HG02763 (cell line): ENCODE results near the gene IRF3.

Experiments used
- ATAC-seq: cut with Tn5 transposase; IDR thresholded peaks from one replicate; pipeline ENCODE4 v1.9.1; 2021; ENCODE audit warnings: mild to moderate bottlenecking, moderate library complexity; ENCODE audit not compliant: unreplicated experiment

IRF3 gene

DNA sequence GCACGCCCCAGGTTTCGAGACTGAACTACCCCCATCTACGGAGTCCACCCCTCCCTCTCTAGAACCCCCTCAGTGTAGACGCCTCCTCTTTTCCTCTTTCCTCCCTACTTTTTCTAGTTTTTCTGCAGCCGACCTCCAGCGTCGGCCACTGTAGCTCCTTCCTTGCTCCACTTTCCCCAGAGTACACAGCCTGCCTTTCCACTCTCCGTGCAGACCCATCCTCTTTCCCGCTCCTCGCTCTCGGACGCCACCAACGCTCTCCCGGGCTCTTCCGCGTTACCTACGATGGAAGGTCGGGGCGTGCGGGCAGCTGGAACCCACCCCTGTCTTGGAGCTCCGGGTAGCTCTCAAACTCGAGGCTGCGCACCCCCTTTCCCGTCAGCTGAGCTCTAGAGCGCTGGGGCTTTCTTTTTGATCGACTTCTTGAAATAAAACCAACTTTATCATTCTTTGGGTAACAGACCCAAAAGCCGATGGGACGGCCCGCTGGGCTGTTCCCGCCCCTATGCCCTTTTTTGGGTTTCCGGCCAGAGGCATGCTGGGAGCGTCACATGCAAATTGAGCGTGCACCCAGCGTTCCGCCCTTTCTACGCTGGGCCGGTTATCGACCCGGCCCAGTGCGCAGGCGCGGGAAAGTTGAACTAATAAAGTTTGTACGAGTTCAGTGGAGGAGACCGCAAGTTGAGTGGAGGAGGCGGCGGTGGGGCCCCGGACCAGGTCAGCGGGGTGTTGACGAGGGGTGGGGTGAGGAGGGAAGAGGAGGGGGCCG is at the start of gene IRF3, which contains the start of gene BCL2L12:
IRF3 (minus strand) TSS at position 507 of the 769 bp plus-strand sequence. CDS start 1,019 bp downstream, outside the sequence.
BCL2L12 (plus strand) TSS at position 583 of the 769 bp plus-strand sequence. CDS start 760 bp downstream, outside the sequence.
- ATAC-seq: peak; percentile 83

DNA sequence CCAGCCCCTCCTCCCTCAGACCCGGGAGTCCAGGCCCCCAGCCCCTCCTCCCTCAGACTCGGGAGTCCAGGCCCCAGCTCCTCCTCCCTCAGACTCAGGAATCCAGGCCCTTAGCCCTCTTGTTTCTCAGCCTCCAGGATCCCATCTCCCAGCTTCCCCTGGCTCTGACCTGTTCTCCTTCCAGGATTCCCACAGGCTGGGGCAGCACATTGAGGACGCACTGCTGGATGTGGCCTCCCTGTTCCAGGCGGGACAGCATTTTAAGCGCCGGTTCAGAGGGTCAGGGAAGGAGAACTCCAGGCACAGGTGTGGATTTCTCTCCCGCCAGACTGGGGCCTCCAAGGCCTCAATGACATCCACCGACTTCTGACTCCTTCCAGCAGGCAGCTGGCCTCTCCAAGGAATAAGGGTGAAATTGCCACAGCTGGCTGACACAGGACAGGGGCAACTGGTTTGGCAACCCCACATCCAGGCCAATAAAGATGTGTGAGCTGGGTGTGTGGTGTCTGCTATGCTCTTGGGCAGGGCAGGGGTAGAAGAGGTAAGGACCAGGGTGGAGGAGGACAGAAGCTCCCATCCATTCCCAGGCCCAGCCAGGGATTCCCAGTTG is 47.7 kb upstream of the IRF3 start:
- ATAC-seq: no peak

DNA sequence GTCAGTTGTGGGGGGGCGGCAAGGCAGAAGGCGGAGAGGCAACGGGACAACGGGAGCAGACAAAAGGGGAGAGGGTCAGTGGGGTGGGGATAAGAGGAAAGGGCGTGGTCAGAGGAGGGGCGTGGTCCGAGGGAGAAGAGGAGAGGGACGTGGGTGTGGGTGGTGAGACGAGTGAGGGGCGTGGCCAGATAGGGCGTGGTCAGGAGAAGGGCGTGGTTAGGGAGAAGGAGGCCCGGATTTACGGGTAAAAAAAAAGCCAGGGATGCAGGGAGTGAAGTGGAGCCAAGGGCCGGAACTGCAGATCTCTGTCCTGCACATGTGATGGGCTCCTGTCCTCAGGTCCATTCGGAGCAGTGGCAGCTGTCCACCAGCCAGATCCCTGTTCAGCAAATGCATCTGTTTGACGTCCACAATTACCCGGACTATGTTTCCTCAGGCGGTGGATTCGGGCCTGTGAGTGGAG is 46.8 kb upstream of the IRF3 start:
- ATAC-seq: no peak

DNA sequence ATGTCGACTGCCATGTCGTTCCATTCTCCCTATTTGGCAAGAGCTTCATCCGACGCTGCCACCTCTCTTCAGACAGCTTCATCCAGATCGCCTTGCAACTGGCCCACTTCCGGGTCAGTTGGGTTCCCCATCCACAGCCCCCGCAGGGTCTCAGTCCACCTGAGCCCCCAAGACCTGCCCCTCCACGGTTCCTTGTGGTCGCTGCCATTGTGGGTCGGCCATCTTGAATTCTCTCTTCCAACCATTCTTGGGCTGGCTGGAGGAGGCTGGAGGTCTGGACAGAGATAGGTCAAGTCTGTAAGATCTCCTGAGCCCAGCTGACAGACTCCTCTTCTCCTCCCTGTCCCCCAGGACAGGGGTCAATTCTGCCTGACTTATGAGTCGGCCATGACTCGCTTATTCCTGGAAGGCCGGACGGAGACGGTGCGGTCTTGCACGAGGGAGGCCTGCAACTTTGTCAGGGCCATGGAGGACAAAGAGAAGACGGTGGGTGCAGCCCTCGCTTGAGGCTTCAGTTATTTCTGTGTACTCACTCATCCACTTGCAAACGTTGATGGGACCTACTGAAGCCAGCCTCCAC is 44.8 kb upstream of the IRF3 start:
- no peak for ATAC-seq

DNA sequence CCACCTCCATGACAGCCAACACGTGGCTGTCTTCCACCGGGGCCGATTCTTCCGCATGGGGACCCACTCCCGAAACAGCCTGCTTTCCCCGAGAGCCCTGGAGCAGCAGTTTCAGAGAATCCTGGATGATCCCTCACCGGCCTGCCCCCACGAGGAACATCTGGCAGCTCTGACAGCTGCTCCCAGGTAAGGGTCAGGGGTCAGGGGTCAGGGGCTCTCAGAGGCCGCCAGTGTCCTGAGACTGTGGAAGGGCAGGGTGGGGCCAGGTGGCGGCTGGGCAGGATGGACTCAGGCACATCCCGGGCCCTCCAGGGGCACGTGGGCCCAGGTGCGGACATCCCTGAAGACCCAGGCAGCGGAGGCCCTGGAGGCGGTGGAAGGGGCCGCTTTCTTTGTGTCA is 40.3 kb upstream of the IRF3 start:
- no peak for ATAC-seq

DNA sequence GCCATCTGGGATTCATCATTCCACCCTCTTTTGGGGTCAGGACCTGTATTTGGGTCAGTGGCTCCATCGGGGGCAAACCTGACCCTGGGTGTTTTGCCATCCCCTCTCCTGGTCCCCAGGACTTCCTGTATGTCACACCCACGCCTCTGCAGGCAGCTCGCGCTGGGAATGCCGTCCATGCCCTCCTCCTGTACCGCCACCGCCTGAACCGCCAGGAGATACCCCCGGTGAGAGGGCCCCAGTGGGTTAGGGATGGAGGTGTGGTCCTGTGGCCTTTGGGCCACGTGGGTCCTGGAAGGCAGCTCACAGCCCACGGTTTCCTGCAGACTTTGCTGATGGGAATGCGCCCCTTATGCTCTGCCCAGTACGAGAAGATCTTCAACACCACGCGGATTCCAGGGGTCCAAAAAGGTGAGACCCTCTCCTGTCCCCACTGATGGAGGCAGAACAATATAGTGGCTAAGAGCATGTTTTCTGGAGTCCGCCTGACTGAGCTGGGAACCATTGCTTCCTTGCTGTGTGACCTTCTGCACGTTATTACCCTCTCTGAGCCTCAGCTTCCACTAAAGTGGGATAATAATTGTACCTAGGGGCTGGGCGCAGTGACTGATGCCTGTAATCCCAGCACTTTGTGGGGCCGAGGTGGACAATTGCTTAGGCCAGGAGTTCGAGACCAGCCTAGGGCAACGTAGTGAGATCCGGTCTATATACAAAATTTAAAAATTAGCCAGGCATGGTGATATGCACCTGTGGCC is 39.4 kb upstream of the IRF3 start:
- ATAC-seq: no peak

GRCh38 chr19:49701271-49701786 is 35.7 kb upstream of the IRF3 start:
- ATAC-seq: no peak

GRCh38 chr19:49700563-49700962 is 34.9 kb upstream of the IRF3 start:
- no peak for ATAC-seq

DNA sequence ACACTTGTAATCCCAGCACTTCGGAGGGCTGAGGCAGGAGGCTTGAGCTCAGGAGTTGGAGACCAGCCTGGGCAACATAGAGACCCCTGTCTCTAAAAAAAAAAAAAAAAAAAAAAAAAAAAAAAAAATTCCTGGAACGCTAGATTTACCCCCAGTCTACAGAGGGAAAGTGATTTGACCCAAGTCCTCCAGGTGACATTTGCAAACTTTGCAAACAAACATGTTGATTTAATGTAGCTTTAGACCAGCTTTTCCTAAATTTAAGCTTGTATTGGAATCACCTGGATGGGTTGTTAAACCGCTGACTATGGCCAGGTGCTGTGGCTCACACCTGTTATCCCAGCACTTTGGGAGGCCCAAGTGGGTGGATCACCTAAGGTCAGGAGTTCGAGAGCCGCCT is 33.7 kb upstream of the IRF3 start:
- no peak for ATAC-seq

DNA sequence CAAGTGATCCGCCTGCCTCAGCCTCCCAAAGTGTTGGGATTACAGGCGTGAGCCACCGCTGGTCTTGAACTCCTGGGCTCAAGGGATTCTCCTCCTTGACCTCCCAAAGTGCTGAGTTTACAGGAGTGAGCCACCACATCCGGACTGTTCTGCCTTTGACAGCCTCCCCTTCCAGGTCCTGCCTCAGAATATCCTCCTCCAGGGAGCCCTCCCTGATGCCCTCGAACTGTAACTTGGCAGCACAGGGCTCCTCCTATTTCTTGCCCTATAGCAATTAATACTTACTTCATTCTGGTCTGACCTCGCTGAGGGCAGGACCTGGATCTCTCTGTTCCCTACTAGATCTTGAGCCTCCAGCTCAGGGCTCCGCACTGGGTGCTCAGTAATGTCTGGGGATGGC is 31.2 kb upstream of the IRF3 start:
- ATAC-seq: no peak

- ATAC-seq: no peak
Observed at GRCh38 chr19:49696115-49696514, 30.5 kb upstream of the IRF3 start.

DNA sequence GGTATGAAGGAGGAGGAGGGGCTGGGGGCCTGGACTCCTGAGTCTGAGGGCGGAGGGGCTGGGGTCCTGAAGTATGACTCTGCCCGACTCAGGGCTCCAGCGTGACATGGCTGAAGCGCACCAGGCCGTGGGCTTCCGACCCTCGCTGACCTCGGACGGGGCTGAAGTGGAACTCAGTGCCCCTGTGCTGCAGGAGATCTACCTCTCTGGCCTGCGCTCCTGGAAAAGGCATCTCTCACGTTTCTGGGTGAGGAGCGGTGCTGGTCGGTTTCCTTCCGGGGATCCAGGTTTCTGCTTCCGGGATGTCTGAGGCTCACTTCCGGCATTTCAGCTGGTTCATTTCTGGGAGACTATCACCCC is 26.5 kb upstream of the IRF3 start:
- ATAC-seq: no peak

DNA sequence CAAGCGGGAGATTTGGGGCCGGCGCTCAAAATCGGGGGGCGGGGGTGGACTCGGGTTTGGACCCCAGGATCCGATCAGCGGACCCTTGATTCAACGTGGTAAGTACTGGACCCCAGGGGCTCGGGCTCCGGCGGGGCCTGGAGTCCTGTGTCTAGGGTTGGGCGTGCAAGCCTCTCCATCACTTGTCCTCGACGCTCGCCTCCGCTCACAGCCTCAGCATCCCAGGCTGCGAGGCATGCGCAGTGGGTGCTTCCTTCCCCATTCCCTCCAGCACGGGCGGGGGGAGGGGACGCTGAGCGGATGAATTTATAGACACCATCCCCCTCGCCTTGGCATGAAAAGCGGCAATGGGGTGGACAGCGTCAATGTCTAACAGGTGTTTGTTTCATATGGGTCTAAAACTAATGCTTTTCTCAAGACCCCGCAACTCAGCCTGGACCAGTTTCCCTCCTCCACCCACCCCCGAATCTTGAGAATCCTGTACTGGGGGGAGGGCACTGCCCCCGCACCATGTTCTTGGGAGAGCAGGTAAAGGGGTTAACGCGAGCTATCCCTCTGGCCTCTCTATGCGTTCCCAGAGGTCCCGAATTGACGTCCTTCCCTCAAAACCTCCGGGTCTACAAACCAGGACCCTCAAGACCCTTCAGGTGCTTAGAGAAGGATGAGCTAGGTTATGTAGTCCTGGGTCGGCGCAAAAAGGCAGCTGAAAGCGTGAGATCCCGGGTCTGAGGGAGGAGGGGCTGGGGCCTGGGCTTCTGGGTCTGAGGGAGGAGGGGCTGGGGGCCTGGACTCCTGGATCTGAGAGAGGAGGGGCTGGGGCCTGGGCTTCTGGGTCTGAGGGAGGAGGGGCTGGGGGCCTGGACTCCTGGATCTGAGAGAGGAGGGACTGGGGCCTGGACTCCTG is 25.8 kb upstream of the IRF3 start:
- ATAC-seq: no peak

GRCh38 chr19:49690656-49691242 is 25.1 kb upstream of the IRF3 start, which contains the start of gene CPT1C:
Gene CPT1C (plus strand): TSS chr19:49691116. CDS start chr19:49692253, 1,137 bp downstream.
- ATAC-seq: no peak

DNA sequence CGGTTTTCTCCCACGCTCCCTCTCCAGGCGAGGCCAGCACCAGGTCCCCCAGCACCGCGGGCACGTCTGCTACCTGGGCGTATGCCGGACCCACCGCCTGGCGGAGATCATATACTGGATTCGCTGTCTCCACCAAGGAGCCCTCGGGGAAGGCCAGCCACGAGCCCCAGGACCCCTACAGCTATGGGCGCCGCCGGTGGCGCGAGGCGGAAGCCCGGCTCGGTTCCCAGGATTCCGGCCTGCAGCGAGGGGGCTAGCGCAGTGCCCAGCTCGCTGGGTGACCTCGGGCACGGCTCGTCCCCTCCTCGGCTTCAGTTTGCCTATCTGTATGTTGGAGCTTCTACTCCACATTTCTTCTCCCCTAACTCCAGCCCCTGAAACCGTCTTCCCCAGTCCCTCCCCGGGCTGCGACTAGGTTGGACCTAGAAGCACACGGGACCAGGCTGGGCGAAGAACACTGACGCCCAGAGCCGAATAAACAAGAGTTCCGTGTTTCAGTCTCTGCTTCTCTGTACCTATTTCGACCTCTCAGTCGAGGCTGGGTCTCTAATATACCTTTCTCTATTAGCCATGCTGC is 24.5 kb upstream of the IRF3 start:
- ATAC-seq: no peak

DNA sequence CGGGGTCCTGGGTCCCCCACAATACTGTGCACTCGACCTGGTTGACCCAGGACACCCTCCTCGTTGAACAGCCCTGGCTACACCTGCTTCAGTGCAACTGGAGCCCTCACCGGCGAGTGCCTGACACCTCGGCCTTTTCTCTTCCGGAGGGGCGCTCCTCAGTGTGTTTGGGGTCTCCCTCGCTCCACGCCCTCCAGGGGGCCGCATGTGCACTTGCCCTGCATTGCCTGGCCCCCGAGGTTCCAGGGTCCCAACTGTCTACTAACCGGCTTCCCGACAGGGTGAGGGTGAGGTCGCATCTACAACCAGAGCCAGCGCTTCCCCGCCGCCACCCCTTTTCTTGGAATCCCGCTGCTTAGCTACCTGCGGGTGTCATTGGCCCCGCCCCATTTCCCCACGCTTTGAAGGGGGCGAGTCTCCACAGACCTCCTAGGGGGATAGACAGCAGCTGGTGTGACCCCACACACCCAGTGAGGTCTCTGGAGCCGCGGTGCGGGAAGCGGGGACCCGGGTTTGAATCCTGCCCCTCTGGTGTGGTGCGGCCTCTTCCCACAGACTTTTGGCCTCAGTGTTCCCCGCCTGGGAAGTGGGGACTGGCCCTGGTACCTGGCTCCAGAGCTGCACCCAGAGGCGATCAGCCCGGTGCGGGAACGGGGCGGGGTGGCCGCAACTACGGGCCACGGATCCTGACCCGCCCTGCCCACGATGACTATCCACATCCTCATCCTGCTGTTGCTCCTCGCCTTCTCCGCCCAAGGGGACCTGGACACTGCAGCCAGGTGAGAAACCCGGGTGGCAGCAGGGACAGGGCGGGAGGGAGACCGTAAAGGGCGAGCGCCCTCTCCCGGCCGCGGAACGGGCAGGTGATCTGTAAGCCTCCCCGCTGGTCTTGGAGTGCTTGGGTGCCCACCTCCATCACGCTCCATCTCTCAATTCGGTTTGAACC is 23.7 kb upstream of the IRF3 start, which contains the start of gene ADM5:
ADM5 (plus strand) TSS at position 462 of the 946 bp plus-strand sequence; CDS start at position 706, 244 bp downstream.
- ATAC-seq: no peak

DNA sequence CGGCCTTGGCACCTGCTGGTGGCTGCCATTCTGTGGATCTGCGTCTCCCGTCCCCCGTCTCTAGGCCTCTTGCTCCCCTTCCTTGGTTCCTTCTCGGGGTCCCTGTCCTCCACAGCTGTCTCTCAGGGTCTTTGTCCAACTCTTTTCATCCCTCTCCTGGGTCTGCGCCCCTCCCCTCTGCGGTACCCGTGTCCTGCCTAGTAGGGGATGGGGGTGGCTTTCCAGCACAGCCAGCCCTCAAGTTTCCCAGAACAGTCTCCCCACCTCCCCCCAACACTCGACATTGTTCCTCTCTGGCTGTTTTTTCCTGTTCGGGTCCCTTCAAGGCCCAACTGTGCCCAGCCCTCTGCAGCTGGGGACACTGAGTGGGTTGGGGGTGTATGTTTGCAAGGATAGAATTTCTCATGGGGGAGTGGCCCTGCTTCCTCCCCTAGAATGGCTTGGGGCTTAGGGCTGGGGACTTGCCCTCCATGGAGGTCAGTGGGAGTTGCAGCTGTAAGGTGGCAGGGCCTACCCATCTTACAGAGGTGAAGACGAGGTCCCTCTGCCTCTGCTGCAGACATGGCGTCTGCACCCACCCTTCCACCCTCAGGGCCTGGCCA is 23.0 kb upstream of the IRF3 start:
- ATAC-seq: no peak
